HL-60/S4 treated with phorbol 12-myristate 13-acetate at 8.2 ng/mL for 4 days and 3 days (cell line): ENCODE data around the gene MRPL12.

Experiments
- in situ Hi-C: fragments of 300-500 bp; cut with MboI; formaldehyde crosslinking; loops from 2 replicates; pipeline ENCODE4 v1.15.0; 2022; ENCODE audit warnings: low sequenced_read_pairs

The MRPL12 gene

GRCh38 chr17:81700353-81701287, 2.5 kb upstream of the MRPL12 start:
- in situ Hi-C loops: no loop called here

- in situ Hi-C loops: no loop called here
Measured at GRCh38 chr17:81701288-81702071, 1.7 kb upstream of the MRPL12 start.

- in situ Hi-C loops: no loop called here
Measured at GRCh38 chr17:81703747-81704654, 834 bp downstream of the MRPL12 start.

- in situ Hi-C loops: no loop called here
Measured at GRCh38 chr17:81705518-81706231, 2.5 kb downstream of the MRPL12 start.

- in situ Hi-C loops: no loop called here
Measured at GRCh38 chr17:81706232-81706611, 3.1 kb downstream of the MRPL12 start.

GRCh38 chr17:81706757-81707624, 3.8 kb downstream of the MRPL12 start:
- in situ Hi-C loops: no loop called here

GRCh38 chr17:81707725-81708646, 4.8 kb downstream of the MRPL12 start:
- in situ Hi-C loops: no loop called here

GRCh38 chr17:81708739-81709185, 5.6 kb downstream of the MRPL12 start:
- in situ Hi-C loops: no loop called here

- in situ Hi-C loops: no loop called here
Measured at GRCh38 chr17:81710514-81711308, 7.5 kb downstream of the MRPL12 start.

- in situ Hi-C loops: no loop called here
Measured at GRCh38 chr17:81711814-81712467, 8.8 kb downstream of the MRPL12 start, which contains the start of gene SLC25A10. Gene SLC25A10 (plus strand): TSS chr17:81712284. CDS start chr17:81712427, 143 bp downstream.

- in situ Hi-C loops: no loop called here
Measured at GRCh38 chr17:81712468-81713003, 9.4 kb downstream of the MRPL12 start.

GRCh38 chr17:81713004-81713555, 9.9 kb downstream of the MRPL12 start:
- in situ Hi-C loops: no loop called here

- in situ Hi-C loops: no loop called here
Measured at GRCh38 chr17:81713556-81714411, 10.6 kb downstream of the MRPL12 start.

GRCh38 chr17:81714412-81715106, 11.4 kb downstream of the MRPL12 start:
- in situ Hi-C loops: no loop called here
